DMS79 treated with DMSO at 0.1 percent for 48 hours (cell line): ENCODE measurements around the gene BTNL3.

Experiments used
- DNase-seq: peaks from one replicate; lab custom pipeline; 2025; lab: John Stamatoyannopoulos, UW

BTNL3 gene

DNA sequence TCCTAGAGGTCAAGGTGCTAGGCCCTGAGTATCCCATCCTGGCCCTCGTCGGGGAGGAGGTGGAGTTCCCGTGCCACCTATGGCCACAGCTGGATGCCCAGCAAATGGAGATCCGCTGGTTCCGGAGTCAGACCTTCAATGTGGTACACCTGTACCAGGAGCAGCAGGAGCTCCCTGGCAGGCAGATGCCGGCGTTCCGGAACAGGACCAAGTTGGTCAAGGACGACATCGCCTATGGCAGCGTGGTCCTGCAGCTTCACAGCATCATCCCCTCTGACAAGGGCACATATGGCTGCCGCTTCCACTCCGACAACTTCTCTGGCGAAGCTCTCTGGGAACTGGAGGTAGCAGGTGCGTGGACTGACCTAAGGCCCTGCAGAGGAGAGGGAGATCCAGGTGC is 59.3 kb downstream of the BTNL3 start:
- DNase-seq: no peak

DNA sequence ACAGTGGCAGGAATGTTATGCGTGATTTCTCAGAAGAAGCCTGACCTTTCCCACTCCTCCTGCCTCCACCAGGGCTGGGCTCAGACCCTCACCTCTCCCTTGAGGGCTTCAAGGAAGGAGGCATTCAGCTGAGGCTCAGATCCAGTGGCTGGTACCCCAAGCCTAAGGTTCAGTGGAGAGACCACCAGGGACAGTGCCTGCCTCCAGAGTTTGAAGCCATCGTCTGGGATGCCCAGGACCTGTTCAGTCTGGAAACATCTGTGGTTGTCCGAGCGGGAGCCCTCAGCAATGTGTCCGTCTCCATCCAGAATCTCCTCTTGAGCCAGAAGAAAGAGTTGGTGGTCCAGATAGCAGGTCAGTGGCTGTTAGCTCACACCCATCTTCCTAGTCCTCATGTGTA is 61.4 kb downstream of the BTNL3 start:
- DNase-seq: no peak

DNA sequence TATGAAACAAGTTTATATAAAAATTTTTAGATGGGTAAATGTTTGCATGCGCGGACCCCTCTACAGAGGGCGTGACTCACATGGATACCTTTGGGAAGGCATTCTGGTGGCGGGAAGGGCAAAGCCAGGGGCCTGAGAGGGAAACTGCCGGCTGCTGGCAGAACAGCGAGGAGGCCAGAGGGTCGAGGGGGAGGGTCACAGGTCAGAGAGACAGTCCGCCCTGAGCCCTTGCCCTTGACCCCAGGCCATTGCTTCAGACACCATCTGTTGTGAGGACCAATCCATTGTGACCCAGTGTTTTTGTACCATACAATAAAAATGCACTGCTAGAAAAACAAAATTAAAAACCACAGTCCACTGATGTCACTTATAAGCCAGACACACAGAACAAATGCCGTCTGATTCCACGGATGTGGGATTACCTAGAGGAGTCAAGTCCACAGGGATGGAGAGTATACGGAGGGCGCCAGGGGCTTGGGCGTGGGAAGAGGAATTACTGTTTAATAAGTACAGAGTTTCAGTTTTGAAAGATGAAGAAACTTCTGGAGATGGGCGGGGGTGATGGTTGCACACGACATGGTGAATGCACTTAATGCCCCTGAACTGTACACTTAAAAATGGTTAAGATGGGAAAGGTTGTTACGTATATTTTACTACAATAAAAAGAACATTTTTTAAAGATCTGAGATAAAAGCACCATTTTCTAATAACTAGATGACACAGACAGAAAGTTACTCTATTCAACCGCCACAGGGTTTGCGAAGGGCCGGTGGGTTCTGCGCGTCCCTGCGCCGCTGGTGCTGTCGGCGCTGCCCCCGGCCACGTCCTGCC is 63.4 kb downstream of the BTNL3 start:
- no peak for DNase-seq

DNA sequence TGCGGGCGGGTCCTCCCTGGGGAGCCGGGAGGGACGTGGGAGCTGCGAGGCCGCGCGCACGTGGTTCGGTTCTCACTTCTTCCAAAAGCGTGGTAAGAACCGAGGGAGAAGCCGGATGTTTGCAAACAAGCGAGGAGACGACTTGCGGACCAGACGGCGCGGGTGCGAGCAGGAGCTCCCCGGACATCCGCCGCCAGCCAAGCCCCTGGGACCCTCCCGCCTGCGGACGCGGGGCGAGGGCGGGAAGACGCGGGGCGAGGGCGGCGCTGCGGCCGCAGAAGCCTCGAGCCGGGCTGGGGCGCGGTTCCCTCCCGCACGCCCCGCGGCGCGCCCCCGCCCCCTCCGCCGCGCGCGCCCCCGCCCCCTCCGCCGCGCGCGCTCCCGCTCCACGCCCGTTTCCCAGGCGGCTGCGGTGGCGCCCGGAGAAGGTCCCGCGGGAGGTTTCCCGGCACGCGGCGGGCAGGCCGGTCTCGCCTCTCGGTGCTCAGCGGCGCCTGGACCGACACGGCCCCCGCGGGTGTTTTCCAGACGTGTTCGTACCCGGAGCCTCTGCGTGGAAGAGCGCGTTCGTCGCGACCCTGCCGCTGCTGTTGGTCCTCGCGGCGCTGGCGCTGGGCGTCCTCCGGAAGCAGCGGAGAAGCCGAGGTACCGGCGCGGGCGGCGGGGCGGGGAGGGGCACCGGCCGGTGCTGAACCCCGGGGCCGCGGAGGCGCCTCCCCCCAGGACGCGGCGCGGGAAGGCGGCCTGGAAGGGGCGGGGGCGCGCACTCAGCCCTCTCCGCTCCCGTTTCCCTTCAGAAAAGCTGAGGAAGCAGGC is 64.2 kb downstream of the BTNL3 start:
- no peak for DNase-seq

DNA sequence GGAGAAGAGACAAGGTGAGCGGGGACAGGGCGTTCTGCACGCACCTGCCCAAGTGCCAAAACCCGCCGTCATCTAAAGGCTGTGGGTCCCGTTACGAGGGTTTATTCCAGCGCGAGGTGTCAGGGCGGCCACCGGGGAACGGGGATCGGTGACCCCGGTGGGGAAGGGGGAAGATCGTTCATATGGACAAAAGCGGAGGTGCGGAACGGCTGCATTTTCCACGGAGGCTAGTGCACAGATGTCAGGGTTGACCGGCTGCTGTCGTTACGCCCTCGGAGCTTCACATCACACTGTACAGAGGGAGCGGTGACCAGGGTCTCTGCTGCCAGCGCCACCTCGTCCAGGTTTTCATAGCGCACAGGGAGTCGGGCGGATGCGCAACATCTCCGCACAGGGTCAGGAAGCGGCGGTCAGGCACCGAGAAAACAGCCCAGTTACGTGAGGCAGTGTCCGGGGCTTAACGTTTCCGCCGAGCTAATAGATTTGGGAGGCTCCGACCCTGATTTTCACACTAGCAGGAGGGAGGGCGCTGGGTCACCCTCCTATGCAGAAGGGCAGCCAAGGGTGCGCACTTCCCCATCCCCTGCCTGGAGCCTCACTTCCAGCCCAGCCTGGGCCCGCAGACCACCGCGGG is 65.0 kb downstream of the BTNL3 start:
- no peak for DNase-seq

DNA sequence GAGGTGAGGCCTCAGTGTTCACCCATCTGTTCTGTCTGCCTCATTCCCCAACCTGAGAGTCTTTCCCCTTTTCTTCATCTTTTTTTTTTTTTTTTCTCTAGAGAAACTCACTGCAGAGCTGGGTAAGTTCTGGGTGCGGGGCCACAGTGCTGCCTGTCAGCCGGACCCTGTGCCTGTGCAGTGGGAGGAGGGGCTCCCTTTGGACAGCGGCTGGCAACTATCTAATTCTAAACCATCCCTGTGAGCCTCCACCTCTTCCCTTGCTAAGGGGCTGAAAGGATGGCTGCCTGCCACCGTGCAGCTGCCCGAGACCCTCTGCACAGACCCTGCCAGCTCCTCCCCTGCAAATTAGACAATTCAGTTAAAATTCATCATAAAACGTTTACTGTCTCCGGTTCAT is 65.5 kb downstream of the BTNL3 start:
- DNase-seq: no peak

DNA sequence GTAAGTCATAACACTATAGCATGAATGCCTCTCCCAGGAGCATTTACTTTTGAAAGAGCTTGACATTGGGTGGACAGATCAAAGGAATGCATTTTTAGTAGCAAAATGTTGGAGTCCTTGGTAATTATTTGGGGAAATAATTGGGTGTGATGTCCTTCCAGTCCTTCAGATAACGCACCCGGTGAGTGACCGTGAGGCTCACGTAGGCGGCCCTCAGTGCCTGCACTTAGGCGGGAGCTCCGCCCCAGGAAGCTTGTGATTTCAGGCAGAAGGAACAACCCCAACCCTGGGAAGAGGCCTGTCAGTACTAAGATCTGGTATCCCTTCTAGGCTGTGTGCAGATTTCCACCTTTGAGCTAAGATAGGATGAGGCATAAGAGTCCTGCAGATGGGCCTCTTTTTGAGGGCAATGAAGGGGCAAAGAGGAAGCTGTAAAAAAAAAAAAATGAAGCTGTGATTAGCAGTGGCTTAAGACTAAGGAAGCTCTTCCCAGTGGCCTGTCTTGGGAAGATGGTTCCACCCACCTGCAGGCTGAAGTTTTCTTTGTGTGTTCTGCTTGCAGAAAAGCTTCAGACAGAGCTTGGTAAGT is 66.3 kb downstream of the BTNL3 start:
- DNase-seq: no peak
